ENCODE data around the gene MMP17.

The MMP17 gene

GRCh38 chr12:131830914-131831571, 2.9 kb downstream of the MMP17 start:
- DNase-seq (ENCODE audit: low read depth), result no peak

DNA sequence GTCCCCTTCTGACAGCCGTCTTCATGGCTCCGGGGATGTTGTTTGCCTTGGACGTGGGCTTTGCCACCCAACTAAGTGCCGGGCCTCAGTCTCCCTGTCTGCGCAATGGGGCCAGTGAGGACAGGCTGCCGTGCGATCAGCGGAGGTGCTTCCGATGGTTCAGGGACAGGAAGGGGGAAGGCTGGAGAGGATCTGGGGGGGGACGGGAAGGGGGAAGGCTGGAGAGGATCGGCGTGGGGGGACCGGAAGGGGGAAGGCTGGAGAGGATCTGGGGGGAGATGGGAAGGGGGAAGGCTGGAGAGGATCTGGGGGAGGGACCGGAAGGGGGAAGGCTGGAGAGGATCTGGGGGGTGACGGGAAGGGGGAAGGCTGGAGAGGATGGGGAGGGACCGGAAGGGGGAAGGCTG, 3.4 kb downstream of the MMP17 start:
- no peak for DNase-seq (ENCODE audit: low read depth)

GRCh38 chr12:131832321-131833231, 4.4 kb downstream of the MMP17 start:
- DNase-seq (ENCODE audit: low read depth), result no peak

- DNase-seq (ENCODE audit: low read depth), result no peak
These were observed 5.2 kb downstream of the MMP17 start for GRCh38 chr12:131833288-131833895.

DNA sequence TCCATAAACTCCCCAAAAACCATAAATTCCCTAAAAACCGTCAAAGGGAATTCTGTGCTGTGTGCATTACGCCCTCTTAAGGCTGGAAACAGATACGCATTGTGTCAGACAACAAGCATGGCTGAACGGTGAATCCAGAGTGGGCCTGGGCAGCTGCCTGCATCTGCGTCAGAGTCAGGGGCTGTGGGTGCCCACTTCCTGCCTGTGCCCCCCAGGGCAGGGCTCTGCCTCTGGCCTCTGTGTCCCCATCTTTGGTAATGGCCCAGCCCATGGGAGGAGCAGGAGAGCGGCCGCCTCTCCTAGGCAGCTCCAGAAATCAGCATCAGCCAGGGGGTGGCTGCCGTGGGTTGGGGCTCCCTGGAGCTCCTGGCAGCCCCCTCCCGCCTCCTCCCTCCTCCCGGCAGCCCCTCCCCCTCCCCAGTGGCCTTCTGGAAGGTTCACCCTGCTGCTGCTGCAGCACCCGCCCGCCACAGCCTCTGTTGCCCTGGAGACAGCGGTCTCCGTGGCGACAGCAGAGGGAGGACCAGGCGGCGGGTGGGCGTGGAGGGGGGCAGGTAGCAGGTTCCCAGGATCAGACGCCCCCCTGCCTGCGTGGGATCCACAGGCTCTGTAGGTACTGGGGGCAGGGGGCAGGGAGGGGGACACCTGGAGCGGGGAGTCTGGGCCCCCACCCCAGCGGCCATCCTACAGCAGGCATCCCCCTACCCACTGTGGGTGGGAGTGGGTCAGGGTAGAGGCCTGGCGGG, 5.9 kb downstream of the MMP17 start:
- DNase-seq (ENCODE audit: low read depth), result no peak

DNA sequence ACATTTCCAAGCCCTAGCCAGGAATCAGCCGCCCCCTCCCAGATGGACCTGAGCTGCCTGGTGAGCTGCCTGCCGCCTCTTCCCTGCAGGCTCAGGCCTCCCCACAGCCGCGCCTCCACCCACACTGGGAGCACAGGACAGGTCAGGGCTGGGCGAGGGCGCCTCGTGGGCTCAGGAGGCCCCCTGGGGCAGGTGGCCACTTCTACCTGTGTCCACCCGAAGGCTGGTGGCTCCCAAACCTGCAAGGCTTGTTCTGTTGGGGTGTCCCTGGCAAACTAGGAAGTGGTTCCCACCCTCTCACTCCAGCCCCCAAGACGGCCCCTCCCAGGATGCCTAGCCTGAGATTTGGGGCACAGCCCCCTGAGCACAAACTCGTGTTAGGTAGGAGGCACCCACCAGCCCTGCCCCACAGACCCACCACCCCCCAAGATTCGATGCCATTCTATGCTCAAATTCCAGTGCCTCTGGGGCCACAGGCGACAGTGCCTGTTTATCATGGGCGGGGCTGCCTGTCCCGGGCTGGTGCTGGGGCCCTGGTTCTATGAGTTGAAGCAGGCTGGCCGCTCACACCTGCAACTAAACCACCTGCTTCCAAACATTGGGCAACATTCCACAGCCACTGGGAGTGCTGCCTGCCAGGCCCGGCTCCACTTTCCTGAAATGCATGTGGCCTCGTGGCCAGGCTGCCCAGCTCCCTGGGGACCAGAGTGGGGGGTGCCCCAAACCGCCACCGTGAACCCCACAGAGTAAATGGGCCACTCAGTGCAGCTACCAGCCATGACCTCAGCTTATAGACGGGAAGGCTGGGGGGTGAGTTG, 6.8 kb downstream of the MMP17 start:
- DNase-seq (ENCODE audit: low read depth), result no peak

GRCh38 chr12:131835616-131836171, 7.5 kb downstream of the MMP17 start:
- DNase-seq (ENCODE audit: low read depth), result no peak

GRCh38 chr12:131836193-131836592, 8.0 kb downstream of the MMP17 start:
- DNase-seq (ENCODE audit: low read depth), result no peak

DNA sequence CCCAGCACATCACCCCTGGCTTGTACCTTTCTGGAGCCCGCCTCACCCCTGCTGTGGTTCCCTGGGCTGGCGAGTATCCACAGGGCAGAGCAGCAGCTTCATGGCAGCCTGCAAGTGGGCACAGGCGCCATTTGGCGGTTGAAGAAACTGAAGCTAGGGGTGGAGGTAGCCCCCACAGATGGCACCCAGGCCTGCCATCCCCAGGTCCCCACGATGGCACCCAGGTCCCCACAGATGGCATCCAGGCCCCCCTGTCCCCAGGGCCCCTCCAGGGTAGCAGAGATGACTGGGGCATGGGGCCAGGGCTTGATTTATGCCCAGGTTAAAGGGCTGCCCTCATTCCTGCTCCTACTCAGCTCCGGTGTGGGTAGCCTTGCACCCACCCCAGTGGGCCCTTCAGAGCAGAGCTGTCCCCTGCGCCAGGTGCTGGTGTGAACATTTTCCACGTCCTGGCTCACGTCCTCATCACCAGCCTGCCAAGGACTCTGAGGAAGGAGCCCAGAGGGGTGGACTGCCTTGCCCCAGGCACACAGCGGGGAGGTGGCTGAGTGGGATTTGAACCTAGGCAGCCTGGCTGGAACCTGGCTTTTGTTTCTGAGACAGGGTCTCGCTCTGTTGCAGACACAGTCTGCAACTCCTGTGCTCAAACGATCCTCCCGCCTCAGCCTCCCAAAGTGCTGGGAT, 8.7 kb downstream of the MMP17 start:
- DNase-seq (ENCODE audit: low read depth), result no peak

- DNase-seq (ENCODE audit: low read depth), result no peak
These were observed 12.6 kb downstream of the MMP17 start for GRCh38 chr12:131840643-131841416.

GRCh38 chr12:131841547-131841946, 13.4 kb downstream of the MMP17 start:
- DNase-seq (ENCODE audit: low read depth), result no peak

DNA sequence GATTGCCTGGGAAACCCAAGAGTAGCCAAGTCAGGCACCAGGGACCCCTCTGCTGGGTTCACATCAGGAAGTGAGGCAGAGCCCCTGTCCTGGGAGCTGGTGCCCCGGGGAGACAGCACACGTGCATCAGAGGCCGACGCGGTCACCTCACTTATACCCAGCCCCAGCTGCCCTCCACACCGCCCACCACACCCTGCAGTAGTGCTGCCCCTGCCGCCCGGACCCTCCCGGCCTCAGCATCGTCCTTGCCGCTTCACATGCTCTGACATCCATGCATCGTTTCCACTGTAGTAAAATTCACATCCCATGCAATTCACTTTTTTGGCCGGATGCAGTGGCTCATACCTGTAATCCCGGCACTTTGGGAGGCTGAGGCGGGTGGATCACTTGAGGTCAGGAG, 14.0 kb downstream of the MMP17 start:
- no peak for DNase-seq (ENCODE audit: low read depth)

DNA sequence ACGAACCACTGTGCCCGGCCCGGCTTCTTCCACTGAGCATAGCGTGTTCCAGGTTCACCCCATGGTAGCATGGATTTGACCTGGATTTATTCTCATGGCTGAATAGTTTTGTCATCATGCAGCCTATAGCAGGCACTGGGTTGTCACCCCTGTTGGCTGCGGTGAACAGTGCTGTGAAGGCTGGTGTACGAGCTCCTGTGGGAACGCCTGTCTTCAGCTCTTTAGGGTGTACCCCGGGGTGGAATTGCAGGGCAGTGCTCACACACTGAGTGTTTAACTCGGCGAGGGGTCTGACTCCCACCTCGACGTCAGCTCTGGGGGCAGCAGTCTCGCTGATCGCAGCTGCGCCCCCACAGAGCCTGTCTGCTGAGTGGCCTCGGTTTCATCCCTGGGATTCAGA, 15.3 kb downstream of the MMP17 start:
- DNase-seq (ENCODE audit: low read depth), result no peak

GRCh38 chr12:131844140-131844539, 15.9 kb downstream of the MMP17 start:
- DNase-seq (ENCODE audit: low read depth), result no peak

- DNase-seq (ENCODE audit: low read depth), result no peak
These were observed 16.5 kb downstream of the MMP17 start for GRCh38 chr12:131844656-131845055.

GRCh38 chr12:131845121-131845520, 16.9 kb downstream of the MMP17 start:
- no peak for DNase-seq (ENCODE audit: low read depth)

- no peak for DNase-seq (ENCODE audit: low read depth)
These were observed 19.3 kb downstream of the MMP17 start for GRCh38 chr12:131847456-131847855.

GRCh38 chr12:131848753-131849152, 20.6 kb downstream of the MMP17 start:
- DNase-seq (ENCODE audit: low read depth), result no peak

- no peak for DNase-seq (ENCODE audit: low read depth)
These were observed 21.7 kb downstream of the MMP17 start for GRCh38 chr12:131849700-131850553.

All from non-pigmented ciliary epithelial cell (primary cell).